Endothelial cell of umbilical vein (primary cell): ENCODE measurements around the gene ADARB1. TPM values are rescaled to one million over a fixed set of nuclear protein-coding genes. Genes with fewer than 3 reads are reported as not detected.

ENCODE experiments used
- BruUV-seq: library from RNA; stranded (reverse); fragments of 400-500 nt; replicated peaks from 2 replicates; lab custom pipeline; 2021; lab: Mats Ljungman, UMichigan
- CTCF ChIA-PET: fragments of 300-600, 350-600 bp; sonication (Branson Sonifier 250); formaldehyde crosslinking; loops from one replicate; lab custom pipeline; 2021; ENCODE audit warnings: antibody characterized with exemption, inconsistent platforms; lab: Charles Lee
- POLR2A ChIA-PET: fragments of 300-600, 350-600 bp; sonication (Branson Sonifier 250); formaldehyde crosslinking; loops from one replicate; lab custom pipeline; 2021; ENCODE audit warnings: antibody characterized with exemption, inconsistent platforms; lab: Charles Lee
- DNase-seq: peaks from one replicate; pipeline ENCODE4 v3.0.0-alpha.2; 2011; ENCODE audit warnings: low read depth, low spot score
- FAIRE-seq: peaks from 2 replicates; lab custom pipeline; 2011; peaks lifted over from hg19 to GRCh38; lab: Jason Lieb, UNC
- H2AFZ ChIP-seq: 2 replicates; pipeline ENCODE4 v1.6.0; 2012; ENCODE audit warnings: low read depth, low read length, control low read depth, inconsistent platforms
- H3K27ac ChIP-seq: 2 replicates; pipeline ENCODE4 v1.5.1; 2011; ENCODE audit warnings: low read depth, mild to moderate bottlenecking, control low read depth, low read length, moderate library complexity; ENCODE audit not compliant: insufficient read depth
- H3K27me3 ChIP-seq, 2 experiments: 2 replicates each; pipeline versions ENCODE4 v1.6.0 to v1.6.1; 2011; ENCODE audit warnings: low read length in 2 of 2, mixed read lengths in 1 of 2; ENCODE audit not compliant: control insufficient read depth in 2 of 2, insufficient read depth in 2 of 2
- H3K36me3 ChIP-seq, 2 experiments: 2 replicates in 1 of 2; 3 replicates in 1 of 2; pipeline ENCODE4 v1.5.1; 2011; ENCODE audit warnings: low read length in 2 of 2, mild to moderate bottlenecking in 1 of 2, moderate library complexity in 1 of 2; ENCODE audit not compliant: control insufficient read depth in 2 of 2, insufficient read depth in 2 of 2; ENCODE audit errors: extremely low read depth in 1 of 2
- H3K4me1 ChIP-seq: 3 replicates; pipeline ENCODE4 v1.5.1; 2011; ENCODE audit warnings: mild to moderate bottlenecking, low read length; ENCODE audit not compliant: control insufficient read depth, insufficient read depth; ENCODE audit errors: extremely low read depth
- H3K4me2 ChIP-seq: 2 replicates; pipeline ENCODE4 v1.6.1; 2011; ENCODE audit warnings: low read length, control low read depth, mixed read lengths; ENCODE audit not compliant: insufficient read depth
- H3K4me3 ChIP-seq, 3 experiments: fragments of 200-600 bp in 1 of 3; sonication (generic), shearing (Covaris generic) in 1 of 3; replicated peaks in 1 of 3; 2 replicates each; pipeline ENCODE4 v1.5.1; 2011 to 2016; ENCODE audit warnings: control low read depth in 3 of 3, low read length in 3 of 3, mild to moderate bottlenecking in 2 of 3, inconsistent platforms in 1 of 3, low read depth in 1 of 3, moderate library complexity in 1 of 3; ENCODE audit not compliant: insufficient read depth in 1 of 3
- H3K79me2 ChIP-seq: 2 replicates; pipeline ENCODE4 v1.6.0; 2012; ENCODE audit warnings: low read length, inconsistent platforms; ENCODE audit not compliant: control insufficient read depth, insufficient read depth
- H3K9ac ChIP-seq: replicated peaks from 2 replicates; pipeline ENCODE3; 2011; ENCODE audit warnings: low read length, control low read depth; ENCODE audit not compliant: insufficient read depth; ENCODE audit errors: extremely low read depth
- H3K9me1 ChIP-seq: replicated peaks from 3 replicates; pipeline ENCODE4 v1.6.0; 2011; ENCODE audit warnings: mild to moderate bottlenecking, low read length; ENCODE audit not compliant: control insufficient read depth, insufficient read depth; ENCODE audit errors: extremely low read depth
- H3K9me3 ChIP-seq: replicated peaks from 2 replicates; pipeline ENCODE4 v1.5.1; 2012; ENCODE audit warnings: low read length, inconsistent platforms; ENCODE audit not compliant: control insufficient read depth, insufficient read depth
- H4K20me1 ChIP-seq: replicated peaks from 2 replicates; pipeline ENCODE3; 2011; ENCODE audit warnings: mild to moderate bottlenecking, low read length; ENCODE audit not compliant: control insufficient read depth, insufficient read depth; ENCODE audit errors: extremely low read depth
- CTCF ChIP-seq, 2 donors: IDR thresholded peaks; 1 replicate in 1 of 2; 2 replicates in 1 of 2; pipeline ENCODE4 v1.5.1; 2011; ENCODE audit warnings: low read length in 2 of 2, mild to moderate bottlenecking in 2 of 2, moderate library complexity in 2 of 2, control low read depth in 1 of 2, inconsistent platforms in 1 of 2, low read depth in 1 of 2; ENCODE audit not compliant: insufficient read depth in 1 of 2; ENCODE audit errors: extremely low read depth in 1 of 2
- EZH2 ChIP-seq: IDR thresholded peaks from 2 replicates; pipeline ENCODE4 v1.6.1; 2012; ENCODE audit warnings: borderline replicate concordance, low read depth, mild to moderate bottlenecking, moderate library complexity, low read length, inconsistent platforms; ENCODE audit not compliant: severe bottlenecking
- FOS ChIP-seq: IDR thresholded peaks from 2 replicates; pipeline ENCODE4 v1.6.1; 2011; ENCODE audit warnings: mild to moderate bottlenecking, low read length, moderate library complexity, borderline replicate concordance; ENCODE audit not compliant: insufficient read depth
- GATA2 ChIP-seq: IDR thresholded peaks from 2 replicates; pipeline ENCODE4 v1.7.0; 2011; ENCODE audit warnings: low read depth, mild to moderate bottlenecking, moderate library complexity, mixed read lengths, low read length; ENCODE audit not compliant: insufficient read length, insufficient read depth
- JUN ChIP-seq: IDR thresholded peaks from 2 replicates; pipeline ENCODE4 v1.6.1; 2011; ENCODE audit warnings: borderline replicate concordance, low read depth; ENCODE audit not compliant: insufficient read length, insufficient read depth
- MAX ChIP-seq: IDR thresholded peaks from 2 replicates; pipeline ENCODE4 v1.6.1; 2011; ENCODE audit not compliant: insufficient read depth, insufficient read length
- MYC ChIP-seq: IDR thresholded peaks from one replicate; pipeline ENCODE4 v1.6.1; 2011; ENCODE audit warnings: mild to moderate bottlenecking, low read depth, low read length
- POLR2A ChIP-seq: IDR thresholded peaks from 2 replicates; pipeline ENCODE4 v1.6.1; 2012; ENCODE audit warnings: low read depth, mild to moderate bottlenecking, control low read depth, low read length
- POLR2AphosphoS5 ChIP-seq: IDR thresholded peaks from 2 replicates; pipeline ENCODE4 v1.6.1; 2012; ENCODE audit warnings: low read depth, mild to moderate bottlenecking, control low read depth, low read length, moderate library complexity; ENCODE audit not compliant: insufficient read depth
- dilution Hi-C: fragments of 300-500 bp; cut with MboI; formaldehyde crosslinking; loops from one replicate; pipeline ENCODE4 v1.15.0; 2019; ENCODE audit warnings: low sequenced_read_pairs; ENCODE audit not compliant: extremely low pct_ligation_motif_present
- intact Hi-C: fragments of 100-400 bp; cut with micrococcal nuclease; formaldehyde crosslinking; loops from one replicate; pipeline ENCODE4 v1.10.0; 2022
- polyA plus RNA-seq, 4 experiments: library from polyadenylated mRNA; depleted of rRNA in 3 of 4; stranded (reverse) in 3 of 4; unstranded in 1 of 4; fragments of >200 nt; gene quantifications; 2 replicates each; pipeline versions ENCODE4 v1.2.1 to v1.2.3, GENCODE V29; 2011 to 2012; ENCODE audit warnings: missing spikeins in 1 of 4
- total RNA-seq: library from RNA; stranded (reverse); gene quantifications from 2 replicates; pipeline ENCODE4 v1.2.3, GENCODE V29; 2021

Gene ADARB1
- total and polyA plus RNA-seq, 2 donors (not counting 3 experiments of a cell fraction or from before 2014, with no cell fraction given): 32.5 to 54.3 TPM

GRCh38 chr21:45163413-45164123 lies 89.2 kb downstream of the ADARB1 start:
- intact Hi-C loops: no loop called here
- FAIRE-seq (no peak), DNase-seq (no peak)
- Histone ChIP-seq H3K9me1 (no peaks in the 10 kb centered on the region), H3K79me2 (no peaks in the 10 kb centered on the region), H3K36me3 (no peaks in the 10 kb centered on the region), H3K9me3 (no peaks in the 10 kb centered on the region), H3K4me2 (no peak overlapping the region), H3K4me3 (no peak overlapping the region), H2AFZ (no peak overlapping the region), H3K4me1 (no peaks in the 10 kb centered on the region), H4K20me1 (no peaks in the 10 kb centered on the region), H3K9ac (no peak overlapping the region), H3K27me3 (no peaks in the 10 kb centered on the region), H3K27ac (no peak overlapping the region)
- CTCF ChIA-PET: interaction anchor here (0.5 kb wide), 1 partner anchor 67 kb away, joined by 3 read pairs; no protein-coding TSS in a partner anchor
- POLR2A ChIA-PET: no interaction called here
- TF ChIP-seq MYC: no peak
- TF ChIP-seq MAX: no peak
- TF ChIP-seq POLR2A: no peak
- no peak for TF ChIP-seq JUN
- no peak for TF ChIP-seq GATA2
- no peak for TF ChIP-seq EZH2
- no peak for TF ChIP-seq FOS
- TF ChIP-seq CTCF (IDR thresholded peaks at IDR 0.05; ENCODE audit: extremely low read depth in 1 of 2, insufficient read depth in 1 of 2, low read depth in 1 of 2, low read length in 2 of 2): no peak
- TF ChIP-seq POLR2AphosphoS5: no peak
- no TSS peak for BruUV-seq
- dilution Hi-C loops: no loop called here
